ENCODE measurements around the gene ARSA. TPM values are rescaled to one million over a fixed set of nuclear protein-coding genes. Genes with fewer than 3 reads are reported as not detected.
A peak's percentile ranks its signal among the peaks of the same experiment; 100 is the strongest.

Gene ARSA
- total RNA-seq (2021; ENCODE audit: unreplicated experiment): 16.4 TPM
- 8.0 and 10.3 TPM in 2 replicates for polyA plus RNA-seq (2012)
- Bru-seq, nascent RNA: percentile 54 among the genes with signal in this experiment
- BruChase-seq, experiment 1, labeled RNA remaining after a 6-hour chase: percentile 56 among the genes with signal in this experiment
- BruChase-seq, experiment 2, labeled RNA remaining after a 2-hour chase: percentile 57 among the genes with signal in this experiment
- long read RNA-seq, partial matches to known transcripts: 5 of 16 reads
- long read RNA-seq, other reads (novel, unspliced or antisense): 8 of 16 reads

GRCh38 chr22:50627642-50628542 lies at the start of gene ARSA:
TSS of gene ARSA (minus strand) at chr22:50628152. CDS start at chr22:50627779, 373 bp downstream.
- RAD21 ChIA-PET (ENCODE audit: low non-redundant PET in 1 of 2, low total read pairs in 2 of 2, uncharacterized antibody in 2 of 2, unreplicated experiment in 2 of 2): no interaction called here

More at GRCh38 chr22:50627642-50628542, at the start of gene ARSA:
- H3K27ac ChIP-seq (ENCODE audit: low read depth, low read length): peak within 1 kb of the TSS; percentile 61
- BruUV-seq (replicated peaks): TSS peak; percentile 64
- no peaks in the 10 kb centered on the region for H3K79me2 ChIP-seq (ENCODE audit: insufficient read depth, low read length)
- H3K9ac ChIP-seq (ENCODE audit: low read length): peak within 1 kb of the TSS; percentile 76
- H3K9me3 ChIP-seq (ENCODE audit: control insufficient read depth in 1 of 2, insufficient read depth in 1 of 2, low read depth in 1 of 2, low read length in 2 of 2): no peaks in the 10 kb centered on the region
- H3K36me3 ChIP-seq (ENCODE audit: control insufficient read depth in 1 of 2, insufficient read depth in 2 of 2, low read length in 2 of 2): no peaks in the 10 kb centered on the region
- ChIA-PET POLR2A (interaction anchor here (1.0 kb wide), 1 partner anchor 64 kb away, joined by 3 read pairs; no protein-coding TSS in a partner anchor), CTCF (interaction anchor here (0.9 to 1.0 kb wide), 2 partner anchors 14 to 102 kb away, joined by 3 read pairs; no protein-coding TSS in a partner anchor)
- peak within 1 kb of the TSS; percentile 58 for H2AFZ ChIP-seq (ENCODE audit: low read depth, low read length, poor library complexity, severe bottlenecking)
- TF ChIP-seq RAD21 (IDR thresholded peaks at IDR 0.05; ENCODE audit: low read depth): peak; percentile 33
- TF ChIP-seq POLR2AphosphoS5 (IDR thresholded peaks at IDR 0.05; ENCODE audit: low read depth, low read length): peak; percentile 90
- TF ChIP-seq CTCF (IDR thresholded peaks at IDR 0.05 in 2 of 3, conservative IDR thresholded peaks at IDR 0.05 in 1 of 3; ENCODE audit: borderline replicate concordance in 1 of 3, insufficient read depth in 1 of 3, low read depth in 2 of 3, low read length in 2 of 3): peak in 2 of 3 experiments; percentile 15 to 23; a peak in 1 of 6 replicates
- TF ChIP-seq TCF7L2 (IDR thresholded peaks at IDR 0.05; ENCODE audit: borderline replicate concordance, extremely low read depth, insufficient read depth, insufficient read length): no peak
- peak; percentile 60 for TF ChIP-seq POLR2A (IDR thresholded peaks at IDR 0.05; ENCODE audit: borderline replicate concordance, extremely low read depth, insufficient read depth, insufficient read length)
- no peaks in the 10 kb centered on the region for H3K27me3 ChIP-seq (ENCODE audit: insufficient read depth, low read length)
- H3K4me1 ChIP-seq (ENCODE audit: control insufficient read depth in 1 of 2, insufficient read depth in 2 of 2, low read length in 2 of 2): peaks cover 10 to 34% of the 10 kb centered on the region in 2 experiments; a peak in 3 of 4 replicates
- peak within 1 kb of the TSS; percentile 99 for H3K4me2 ChIP-seq (ENCODE audit: low read length)
- ATAC-seq (peak; percentile 82), DNase-seq (ENCODE audit: low read depth, low spot score) (no peak)
- H4K20me1 ChIP-seq (ENCODE audit: insufficient read depth): no peaks in the 10 kb centered on the region
- H3K4me3 ChIP-seq (replicated peaks in 1 of 2; ENCODE audit: low read depth in 1 of 2, low read length in 2 of 2): peak within 1 kb of the TSS; percentile 71 to 88
- H3K9me2 ChIP-seq (ENCODE audit: insufficient read depth): no peaks in the 10 kb centered on the region
- intact Hi-C loops (cut with micrococcal nuclease): loop anchor here (2.0 kb wide), 1 partner anchor 63 kb away; no protein-coding TSS in a partner anchor
